GM10248 (cell line): Measurements from ENCODE around the gene TNIK.
A peak's percentile ranks its signal among the peaks of the same experiment; 100 is the strongest.

Experiments
- CTCF ChIA-PET: fragments of 300-600 bp; sonication (Branson Sonifier 250); formaldehyde crosslinking; extraction: SDS; loops from one replicate; lab custom pipeline; 2021; ENCODE audit warnings: antibody characterized with exemption; lab: Yijun Ruan, JAX
- POLR2A ChIA-PET: fragments of 350-650 bp; sonication (Branson Sonifier 250); formaldehyde crosslinking; extraction: SDS; loops from one replicate; lab custom pipeline; 2020; ENCODE audit warnings: antibody characterized with exemption; lab: Yijun Ruan, JAX
- DNase-seq: peaks from one replicate; pipeline ENCODE4 v3.0.0; 2012; ENCODE audit errors: extremely low spot score
- CTCF ChIP-seq: IDR thresholded peaks from 2 replicates; pipeline ENCODE4 v1.5.1; 2012; ENCODE audit warnings: mild to moderate bottlenecking, low read depth; ENCODE audit errors: extremely low read depth, missing control alignments, control extremely low read depth

TNIK gene

GRCh38 chr3:171187706-171188290 is 272.4 kb downstream of the TNIK start:
- ChIA-PET CTCF (interaction anchor here (0.7 to 5.1 kb wide), 18 partner anchors 10 to 377 kb away, joined by 3 to 25 read pairs (median 4); no protein-coding TSS in a partner anchor), POLR2A (no interaction called here)
- peak; percentile 26 for DNase-seq
- TF ChIP-seq CTCF: peak; percentile 69

DNA sequence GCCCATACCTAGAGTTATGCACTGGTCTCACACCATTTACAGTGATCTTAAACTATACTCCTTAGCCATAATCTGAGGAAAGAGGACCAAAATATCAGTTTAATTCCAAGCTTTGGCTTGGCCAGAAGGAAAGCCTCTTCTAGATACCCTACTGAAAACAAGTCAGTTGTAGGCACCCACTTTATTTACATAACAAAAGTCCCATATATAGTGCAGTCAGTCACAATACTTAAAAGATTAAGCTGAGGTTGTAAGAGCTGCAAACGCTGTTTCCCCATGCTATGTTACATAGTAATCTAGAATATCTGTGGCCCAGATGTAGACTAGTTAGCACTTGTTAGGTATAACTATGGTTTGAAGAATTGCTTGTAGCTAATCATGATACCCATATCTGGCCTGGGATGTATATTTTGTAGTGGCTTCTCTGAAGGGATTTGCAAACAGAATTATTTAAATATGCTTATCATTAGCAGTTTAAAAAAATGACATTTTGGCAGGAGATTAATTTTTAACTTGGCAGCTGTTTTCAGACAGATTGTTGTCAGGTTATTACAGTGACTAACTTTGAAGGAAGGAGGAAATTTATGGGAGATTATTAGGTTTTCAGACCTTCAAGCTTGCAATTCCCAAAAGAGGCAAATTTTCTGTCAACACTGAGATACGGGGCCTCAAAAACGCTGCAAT is 273.2 kb downstream of the TNIK start:
- ChIA-PET POLR2A (interaction anchor here (0.6 kb wide), 2 partner anchors 16 to 105 kb away, joined by 4 read pairs; no protein-coding TSS in a partner anchor), CTCF (interaction anchor here (0.7 to 5.1 kb wide), 20 partner anchors 9 to 378 kb away, joined by 3 to 25 read pairs (median 3); no protein-coding TSS in a partner anchor)
- TF ChIP-seq CTCF: no peak
- no peak for DNase-seq

GRCh38 chr3:171186383-171186782 is 273.8 kb downstream of the TNIK start:
- no peak for TF ChIP-seq CTCF
- ChIA-PET POLR2A (interaction anchor here (0.6 kb wide), 1 partner anchor 15 kb away, joined by 4 read pairs; no protein-coding TSS in a partner anchor), CTCF (interaction anchor here (0.8 to 5.1 kb wide), 16 partner anchors 10 to 379 kb away, joined by 3 to 25 read pairs (median 4); no protein-coding TSS in a partner anchor)
- no peak for DNase-seq

- no peak for TF ChIP-seq CTCF
- no peak for DNase-seq
- ChIA-PET CTCF (interaction anchor here (1.0 to 5.1 kb wide), 10 partner anchors 11 to 379 kb away, joined by 3 to 25 read pairs (median 5); no protein-coding TSS in a partner anchor), POLR2A (no interaction called here)
Measured at GRCh38 chr3:171185959-171186358, 274.2 kb downstream of the TNIK start.

GRCh38 chr3:171184372-171184771 is 275.8 kb downstream of the TNIK start:
- DNase-seq: peak; percentile 21
- CTCF ChIA-PET: no interaction called here
- POLR2A ChIA-PET: no interaction called here
- TF ChIP-seq CTCF: no peak

- ChIA-PET POLR2A (no interaction called here), CTCF (interaction anchor here (3.6 kb wide), 1 partner anchor 12 kb away, joined by 15 read pairs; no protein-coding TSS in a partner anchor)
- TF ChIP-seq CTCF: no peak
- DNase-seq: no peak
Measured at GRCh38 chr3:171183042-171183441, 277.2 kb downstream of the TNIK start.
